CD4-positive, alpha-beta T cell treated with Interleukin-17A for 1 hour (primary cell): ENCODE data around the gene KRTAP3-2.

Experiments used
- DNase-seq: peaks from one replicate; pipeline ENCODE4 v3.0.0-alpha.2; 2020

Gene KRTAP3-2

GRCh38 chr17:41009936-41010335 is 10.2 kb upstream of the KRTAP3-2 start:
- no peak for DNase-seq

GRCh38 chr17:41009301-41009760 is 9.6 kb upstream of the KRTAP3-2 start:
- no peak for DNase-seq

- DNase-seq: no peak
These were observed 9.1 kb upstream of the KRTAP3-2 start, which contains the start of gene KRTAP3-1 for GRCh38 chr17:41008811-41009210. TSS of gene KRTAP3-1 (minus strand) at chr17:41009128. CDS start at chr17:41009074, 54 bp downstream.

GRCh38 chr17:41004397-41004796 is 4.7 kb upstream of the KRTAP3-2 start:
- DNase-seq: no peak

GRCh38 chr17:41003926-41004325 is 4.2 kb upstream of the KRTAP3-2 start:
- DNase-seq: no peak

- no peak for DNase-seq
These were observed 3.1 kb upstream of the KRTAP3-2 start for GRCh38 chr17:41002814-41003213.

GRCh38 chr17:41001795-41002194 is 2.1 kb upstream of the KRTAP3-2 start:
- DNase-seq: no peak

- no peak for DNase-seq
These were observed 2.3 kb downstream of the KRTAP3-2 start for GRCh38 chr17:40997361-40997760.

- DNase-seq: no peak
These were observed 2.9 kb downstream of the KRTAP3-2 start for GRCh38 chr17:40996829-40997228.

- no peak for DNase-seq
These were observed 4.6 kb downstream of the KRTAP3-2 start for GRCh38 chr17:40995116-40995515.

- DNase-seq: no peak
These were observed 5.9 kb downstream of the KRTAP3-2 start, which contains the start of gene KRTAP3-3 for GRCh38 chr17:40993839-40994238. TSS of gene KRTAP3-3 (minus strand) at chr17:40994164. CDS start at chr17:40994097, 67 bp downstream.

- DNase-seq: no peak
These were observed 6.6 kb downstream of the KRTAP3-2 start for GRCh38 chr17:40993084-40993483.

- DNase-seq: no peak
These were observed 7.0 kb downstream of the KRTAP3-2 start for GRCh38 chr17:40992666-40993065.

- no peak for DNase-seq
These were observed 12.8 kb downstream of the KRTAP3-2 start for GRCh38 chr17:40986920-40987319.

- DNase-seq: no peak
These were observed 15.5 kb downstream of the KRTAP3-2 start, which contains the start of gene KRT40 for GRCh38 chr17:40984226-40984625. TSS of gene KRT40 (minus strand) at chr17:40984326. CDS start at chr17:40984273, 53 bp downstream.

- DNase-seq: no peak
These were observed 18.6 kb downstream of the KRTAP3-2 start for GRCh38 chr17:40981115-40981514.

GRCh38 chr17:40980596-40980995 is 19.1 kb downstream of the KRTAP3-2 start:
- no peak for DNase-seq

GRCh38 chr17:40980117-40980516 is 19.6 kb downstream of the KRTAP3-2 start:
- DNase-seq: no peak

- no peak for DNase-seq
These were observed 21.0 kb downstream of the KRTAP3-2 start for GRCh38 chr17:40978575-40979151.

GRCh38 chr17:40975516-40975915 is 24.2 kb downstream of the KRTAP3-2 start:
- no peak for DNase-seq

- DNase-seq: no peak
These were observed 25.3 kb downstream of the KRTAP3-2 start for GRCh38 chr17:40974366-40974765.

GRCh38 chr17:40967582-40967981 is 32.1 kb downstream of the KRTAP3-2 start:
- DNase-seq: no peak

GRCh38 chr17:40966848-40967247 is 32.9 kb downstream of the KRTAP3-2 start, which contains the start of gene KRT39:
TSS of gene KRT39 (minus strand) at chr17:40966948. CDS start at chr17:40966856, 92 bp downstream.
- DNase-seq: no peak

- DNase-seq: peak; percentile 34
These were observed 35.9 kb downstream of the KRTAP3-2 start for GRCh38 chr17:40963838-40964237.

- no peak for DNase-seq
These were observed 37.6 kb downstream of the KRTAP3-2 start for GRCh38 chr17:40962059-40962561.
